ENCODE data around the gene MTA3. TPM values are rescaled to one million over a fixed set of nuclear protein-coding genes. Genes with fewer than 3 reads are reported as not detected.

The MTA3 gene
- total and polyA plus RNA-seq, 2 donors (not counting 1 experiment from before 2014, with no cell fraction given): 13.4 to 33.2 TPM

GRCh38 chr2:42769583-42770287 lies 201.3 kb downstream of the MTA3 start:
- Histone ChIP-seq H3K79me2 (ENCODE audit: control insufficient read depth, insufficient read depth, low read length) (no peaks in the 10 kb centered on the region), H3K27ac (ENCODE audit: low read length in 2 of 2) (no peak overlapping the region), H3K4me3 (ENCODE audit: control extremely low read depth in 1 of 5, extremely low read depth in 1 of 5, insufficient read depth in 1 of 5, low read depth in 2 of 5, low read length in 4 of 5) (no peak overlapping the region), H3K36me3 (replicated peaks in 1 of 2; ENCODE audit: control extremely low read depth in 1 of 2, control insufficient read depth in 1 of 2, extremely low read depth in 1 of 2, insufficient read depth in 2 of 2, low read length in 1 of 2) (no peaks in the 10 kb centered on the region), H3K9me3 (ENCODE audit: control extremely low read depth in 1 of 3, control insufficient read depth in 2 of 3, insufficient read depth in 1 of 3, low read length in 2 of 3) (no peaks in the 10 kb centered on the region), H3K27me3 (replicated peaks in 1 of 4; ENCODE audit: control extremely low read depth in 1 of 4, control insufficient read depth in 3 of 4, insufficient read depth in 4 of 4, low read length in 3 of 4) (no peaks in the 10 kb centered on the region), H2AFZ (ENCODE audit: insufficient read depth, low read depth, low read length, poor library complexity, severe bottlenecking) (no peak overlapping the region), H3K9ac (ENCODE audit: low read length) (no peak overlapping the region), H4K20me1 (ENCODE audit: control insufficient read depth, insufficient read depth, low read length, poor library complexity, severe bottlenecking) (no peaks in the 10 kb centered on the region), H3K4me1 (ENCODE audit: control insufficient read depth in 2 of 2, insufficient read depth in 2 of 2, low read length in 2 of 2) (no peaks in the 10 kb centered on the region), H3K4me2 (replicated peaks; ENCODE audit: low read depth, low read length, poor library complexity, severe bottlenecking) (no peak overlapping the region)
- ATAC-seq (ENCODE audit: low read depth) (no peak), DNase-seq (no peak)
- H3K4me3 Mint-ChIP-seq: no peak overlapping the region
- intact Hi-C loops (cut with micrococcal nuclease): no loop called here
- peaks cover 1% of the 10 kb centered on the region for H3K4me1 Mint-ChIP-seq
- ChIA-PET CTCF (interaction anchor here (1.4 to 1.6 kb wide), 2 partner anchors 15 to 17 kb away, joined by 3 to 5 read pairs; no protein-coding TSS in a partner anchor), POLR2A (no interaction called here)
- no peaks in the 10 kb centered on the region for H3K9me3 Mint-ChIP-seq (ENCODE audit: insufficient read depth)
- TF ChIP-seq CTCF (IDR thresholded peaks at IDR 0.05): no peak
- no peak for TF ChIP-seq EZH2 (IDR thresholded peaks at IDR 0.05; ENCODE audit: borderline replicate concordance, insufficient read depth, low read depth, low read length, poor library complexity, severe bottlenecking)
- H3K27ac Mint-ChIP-seq: no peak overlapping the region
- no peaks in the 10 kb centered on the region for H3K27me3 Mint-ChIP-seq
- WGBS (ENCODE audit: insufficient coverage): 97% methylated on average over 8 of the region's 10 CpGs

Measured in B cell (primary cell).